HG03460 (cell line): ENCODE data around the gene RAPGEF2.
"Not testable (repeated sequence)": the region's sequence is repeated elsewhere in the genome, so short reads cannot be mapped to it uniquely, and the experiment has no call there.

Experiments
- ATAC-seq: cut with Tn5 transposase; IDR thresholded peaks from one replicate; pipeline ENCODE4 v1.9.1; 2021; ENCODE audit not compliant: unreplicated experiment

The RAPGEF2 gene

DNA sequence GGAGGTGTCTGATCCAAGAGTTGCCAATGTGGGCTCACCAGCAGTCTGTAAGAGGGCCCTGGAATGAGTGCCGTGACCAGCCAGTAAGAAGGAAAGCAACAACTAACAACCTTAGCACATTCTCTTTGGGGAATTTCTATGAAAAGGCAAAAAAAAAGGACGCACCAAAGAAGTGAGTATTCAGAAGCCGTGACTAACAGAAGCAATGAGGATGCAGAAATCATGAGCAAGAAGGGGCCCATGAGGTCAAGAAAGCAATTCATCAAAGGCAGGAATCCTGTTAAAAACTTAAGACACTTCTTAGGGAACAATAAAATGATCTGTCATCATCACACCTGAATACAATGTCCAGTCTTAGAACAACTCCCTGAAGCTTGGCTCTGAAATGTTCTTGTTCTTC is 260.5 kb downstream of the RAPGEF2 start:
- ATAC-seq, result no peak

DNA sequence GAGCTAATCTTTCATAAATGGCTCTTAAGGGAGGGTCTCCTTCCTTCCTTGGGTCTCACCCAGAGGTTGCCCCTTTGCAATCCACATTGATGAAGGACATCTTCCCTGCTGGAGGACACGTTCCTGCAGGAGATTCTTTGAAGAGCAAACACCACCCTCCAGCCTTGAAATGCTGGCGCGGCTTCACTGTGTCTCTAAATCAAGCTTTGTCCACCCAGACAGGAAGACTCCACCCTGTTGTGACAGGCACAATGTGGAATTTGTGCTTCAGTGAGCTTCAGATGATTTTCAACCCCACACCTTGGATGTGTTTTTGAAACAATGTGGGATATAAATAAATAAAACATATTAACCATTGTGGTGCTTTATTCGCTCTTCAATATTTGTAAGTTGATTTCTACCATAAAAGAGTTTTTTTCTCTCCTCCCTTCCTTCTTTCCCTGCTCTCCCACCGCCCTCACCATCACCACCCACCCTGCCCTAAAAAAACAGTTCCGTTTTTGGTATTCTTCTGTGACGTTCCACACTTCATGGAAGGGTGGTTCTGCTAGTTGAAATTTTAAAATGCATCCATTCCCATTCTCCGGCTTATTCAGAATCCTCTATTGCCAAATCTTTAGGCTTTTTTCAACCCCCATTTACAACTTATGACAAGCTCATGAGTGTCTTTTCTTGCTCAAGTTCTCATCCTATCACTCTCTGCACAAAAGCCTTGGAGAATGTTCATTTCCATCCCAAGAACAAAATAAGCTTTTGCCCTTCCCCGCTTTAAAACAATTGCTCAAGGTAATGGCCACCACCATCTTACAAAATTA is 264.3 kb downstream of the RAPGEF2 start:
- no peak for ATAC-seq

DNA sequence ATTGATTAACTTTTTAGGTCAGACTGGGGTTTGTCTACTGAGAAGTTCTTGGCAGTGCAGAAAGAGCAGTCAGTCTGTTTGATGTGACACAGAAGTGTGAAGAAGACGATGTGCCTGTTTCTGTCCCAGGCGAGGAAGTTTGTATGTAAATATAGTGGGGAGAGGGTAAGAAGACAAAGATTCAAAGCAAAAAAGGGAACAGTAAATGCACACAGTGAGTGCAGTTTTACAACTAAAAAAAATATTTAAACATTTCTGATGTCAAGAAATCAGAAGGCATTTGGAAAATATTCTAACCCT is 264.9 kb downstream of the RAPGEF2 start:
- peak; percentile 53 for ATAC-seq

DNA sequence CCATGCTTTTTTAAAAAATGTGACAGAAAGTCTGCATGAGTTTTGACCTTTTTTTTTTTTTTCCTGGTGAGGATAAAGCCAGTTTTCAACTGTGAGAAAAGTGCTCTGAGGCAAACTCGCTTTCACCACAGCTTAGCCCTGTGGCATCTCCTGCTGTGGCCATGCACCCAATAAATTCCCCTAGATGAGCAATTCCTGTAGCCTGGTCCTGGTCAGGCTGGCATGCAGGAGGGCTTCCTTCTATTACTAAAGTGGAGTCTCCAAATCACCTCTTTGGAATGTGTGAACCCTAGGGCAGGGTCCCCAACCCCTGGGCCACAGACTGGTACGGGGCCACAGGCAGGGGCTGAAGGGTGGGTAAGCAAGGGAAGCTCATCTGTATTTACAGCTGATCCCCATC is 265.4 kb downstream of the RAPGEF2 start:
- no peak for ATAC-seq

DNA sequence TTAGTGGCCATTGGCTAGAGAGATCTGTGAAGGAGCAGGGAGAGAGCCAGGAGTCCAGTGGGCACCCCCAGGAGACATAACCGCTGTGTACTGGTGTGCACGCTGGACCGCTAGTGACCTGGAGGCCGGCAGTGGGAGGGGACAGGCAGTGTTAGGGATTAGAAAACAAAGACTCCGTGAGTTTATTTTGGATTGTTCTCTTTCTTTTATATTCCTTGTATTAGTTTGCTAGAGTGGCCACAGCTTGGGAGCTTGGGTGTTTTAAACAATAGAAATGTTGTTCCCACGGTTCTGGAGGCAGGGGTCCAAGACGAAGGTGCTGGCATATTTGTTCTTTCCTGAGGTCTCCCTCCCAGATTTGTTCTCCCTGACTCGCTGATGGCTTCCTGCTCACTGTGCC is 266.4 kb downstream of the RAPGEF2 start:
- no peak for ATAC-seq

DNA sequence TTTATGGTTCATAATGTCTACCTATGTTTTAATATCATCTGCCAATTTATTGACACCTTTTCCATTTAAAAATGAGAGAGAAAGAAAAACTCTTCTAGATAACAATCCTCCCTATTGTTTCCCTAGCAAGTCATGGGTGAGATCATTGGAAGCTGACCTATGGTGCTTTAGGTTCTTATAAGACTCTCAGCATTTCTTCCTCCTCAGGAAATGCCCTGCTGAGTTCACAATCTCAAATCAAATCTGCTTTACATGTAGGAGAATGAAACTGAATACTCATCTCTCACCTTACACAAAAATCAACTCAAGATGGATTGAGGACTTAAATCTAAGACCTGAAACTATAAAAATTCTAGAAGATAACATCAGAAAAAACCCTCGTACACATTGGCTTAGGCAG is 267.4 kb downstream of the RAPGEF2 start:
- no peak for ATAC-seq

DNA sequence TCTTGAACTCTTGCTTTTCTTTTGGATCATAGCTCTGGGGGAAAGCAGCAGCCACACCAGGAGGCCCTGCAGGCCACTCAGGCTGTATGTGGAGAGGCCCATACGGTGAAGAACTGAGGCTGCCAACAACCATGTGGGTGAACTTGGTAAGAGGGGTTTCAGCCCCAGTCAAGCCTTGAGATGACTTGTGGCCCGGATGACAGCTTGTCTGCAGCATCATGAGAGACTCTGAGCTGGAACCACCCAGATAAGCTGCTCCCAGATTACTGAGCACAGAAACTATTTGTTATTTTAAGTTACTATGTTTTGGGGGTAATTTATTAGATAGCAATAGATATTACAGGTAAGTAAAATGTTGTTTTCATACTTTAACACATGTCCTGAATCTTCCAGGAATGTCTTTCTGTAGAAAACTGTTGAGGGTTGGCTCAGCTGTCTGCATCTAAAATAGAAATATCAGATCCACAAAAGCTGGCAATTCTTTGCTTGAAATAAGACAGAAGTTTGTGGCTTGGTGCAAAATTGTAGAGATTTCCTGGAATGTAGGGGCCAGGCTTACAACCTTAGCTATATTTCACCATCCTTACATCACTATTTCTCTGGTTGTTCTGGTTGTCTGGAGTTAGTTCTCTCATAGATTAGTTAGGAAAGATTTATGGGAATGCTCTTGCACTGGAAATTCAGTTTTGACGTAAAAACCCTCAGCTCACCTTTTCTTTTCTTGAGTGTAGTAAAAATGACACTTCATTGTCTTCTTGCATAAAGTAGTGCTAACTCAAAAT is 272.1 kb downstream of the RAPGEF2 start:
- no peak for ATAC-seq

DNA sequence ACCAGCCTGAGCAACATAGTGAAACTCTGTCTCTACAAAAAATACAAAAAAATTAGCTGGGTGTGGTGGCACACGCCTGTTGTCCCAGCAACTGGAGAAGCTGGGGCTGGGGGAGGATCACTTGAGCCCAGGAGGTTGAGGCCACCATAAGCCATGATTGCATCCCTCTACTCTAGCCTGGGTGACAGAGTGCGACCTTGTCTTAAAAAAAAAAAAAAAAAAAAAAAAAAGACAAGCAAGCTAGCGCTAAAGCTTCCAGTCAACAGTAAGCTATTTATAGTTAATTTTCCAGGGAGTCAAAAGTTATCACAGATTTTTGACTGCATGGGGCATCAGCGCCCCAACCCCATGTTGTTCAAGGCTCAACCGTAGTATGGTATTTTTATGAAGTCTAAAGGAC is 273.4 kb downstream of the RAPGEF2 start:
- no peak for ATAC-seq

DNA sequence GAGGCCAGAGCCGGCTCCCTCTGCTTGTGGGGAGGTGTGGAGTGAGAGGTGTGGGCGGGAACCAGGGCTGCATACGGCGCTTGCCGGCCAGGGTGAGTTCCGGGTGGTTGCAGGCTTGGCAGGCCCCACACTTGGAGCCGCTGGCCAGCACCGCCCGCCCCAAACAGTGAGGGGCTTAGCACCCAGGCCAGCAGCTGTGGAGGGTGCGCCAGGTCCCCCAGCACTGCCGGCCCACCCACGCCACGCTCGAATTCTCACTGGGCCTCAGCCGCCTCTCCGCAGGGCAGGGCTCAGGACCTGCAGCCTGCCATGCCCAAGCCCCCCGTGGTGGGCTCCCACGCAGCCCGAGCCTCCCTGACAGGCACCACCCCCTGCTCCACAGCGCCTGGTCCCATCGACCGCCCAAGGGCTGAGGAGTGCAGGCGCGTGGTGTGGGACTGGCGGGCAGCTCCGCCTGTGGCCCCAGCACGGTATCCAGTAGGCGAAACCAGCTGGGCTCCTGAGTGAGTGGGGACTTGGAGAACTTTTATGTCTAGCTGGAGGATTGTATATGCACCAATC is 275.3 kb downstream of the RAPGEF2 start:
- no peak for ATAC-seq

DNA sequence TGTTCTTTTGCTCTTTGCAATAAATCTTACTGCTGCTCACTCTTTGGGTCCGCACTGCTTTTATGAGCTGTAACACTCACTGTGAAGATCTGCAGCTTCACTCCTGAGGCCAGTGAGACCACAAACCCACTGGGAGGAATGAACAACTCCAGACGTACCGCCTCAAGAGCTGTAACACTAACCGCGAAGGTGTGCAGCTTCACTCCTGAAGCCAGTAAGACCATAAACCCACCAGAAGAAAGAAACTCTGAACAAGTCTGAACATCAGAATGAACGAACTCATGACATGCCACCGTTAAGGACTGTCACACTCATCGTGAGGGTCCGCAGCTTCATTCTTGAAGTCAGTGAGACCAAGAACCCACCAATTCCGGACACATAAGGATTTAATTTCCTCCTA is 276.2 kb downstream of the RAPGEF2 start:
- not testable (repeated sequence) for ATAC-seq

DNA sequence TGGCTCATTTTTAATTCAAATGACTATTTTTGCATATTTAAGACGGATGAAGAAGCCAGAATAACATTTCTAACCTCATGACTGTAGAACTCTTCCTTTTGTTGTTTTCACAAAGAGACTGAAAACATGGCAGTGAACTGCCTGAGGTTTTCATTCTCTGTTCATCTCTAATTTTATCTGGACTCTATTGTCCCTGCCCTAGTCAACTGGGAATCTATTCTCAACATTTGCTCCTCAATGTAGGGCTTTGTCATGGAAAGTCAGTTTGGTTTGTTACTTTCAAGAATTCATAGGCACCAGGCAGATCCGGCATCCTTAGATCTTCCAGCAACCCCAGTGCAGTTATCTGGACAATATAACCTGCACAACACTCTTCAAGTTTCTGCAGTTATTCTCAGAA is 277.0 kb downstream of the RAPGEF2 start:
- ATAC-seq, result no peak

DNA sequence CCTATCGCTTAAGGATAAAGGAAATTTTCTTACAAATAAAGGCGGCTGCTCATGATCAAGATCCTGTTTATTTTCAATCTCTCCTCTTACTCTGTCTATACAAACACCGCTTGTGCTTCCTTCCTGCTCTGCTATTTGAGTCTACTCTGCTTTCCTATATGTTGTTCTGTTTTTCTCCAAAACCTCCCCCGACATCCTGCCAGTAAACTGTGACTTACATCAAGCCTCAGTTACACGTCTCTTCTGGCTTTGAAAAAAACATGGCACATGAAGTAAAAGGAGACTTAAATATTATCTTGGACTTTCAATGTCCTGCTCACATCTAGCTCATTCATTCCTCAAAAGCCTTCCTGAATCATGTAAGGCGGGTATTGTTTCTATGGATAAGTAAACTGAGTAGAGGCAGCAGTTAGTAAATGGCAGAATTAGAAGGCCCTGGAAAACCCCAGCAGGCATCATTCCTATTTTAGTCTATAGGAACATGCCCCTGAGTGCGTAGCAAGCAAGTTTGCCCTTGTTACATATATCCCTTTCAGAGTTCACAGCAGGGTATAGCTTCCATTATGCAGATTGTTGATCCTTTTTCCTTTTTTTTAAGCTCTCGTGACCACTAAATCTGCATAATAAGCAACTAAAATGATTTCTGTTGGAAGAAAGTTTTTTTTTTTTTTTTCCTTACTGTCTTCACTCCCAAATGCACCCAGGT is 280.1 kb downstream of the RAPGEF2 start:
- ATAC-seq, result no peak

DNA sequence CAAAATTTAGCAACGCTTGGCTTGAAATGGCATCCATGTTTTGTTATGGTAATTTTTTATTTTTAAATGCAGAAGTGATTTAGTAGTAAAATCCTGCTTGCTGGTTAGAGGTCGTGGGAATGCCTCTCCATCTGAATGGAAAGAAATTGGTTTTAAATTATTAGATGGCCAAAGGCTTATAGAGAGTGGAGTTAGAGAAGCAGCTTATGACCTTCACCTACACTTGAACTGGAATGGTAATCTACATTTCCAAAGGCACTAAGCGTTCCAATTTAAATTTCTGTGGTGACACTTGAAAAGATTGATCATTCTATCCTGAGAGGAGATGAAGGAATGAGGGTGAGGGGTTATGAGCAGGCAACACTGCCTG is 280.7 kb downstream of the RAPGEF2 start:
- no peak for ATAC-seq

DNA sequence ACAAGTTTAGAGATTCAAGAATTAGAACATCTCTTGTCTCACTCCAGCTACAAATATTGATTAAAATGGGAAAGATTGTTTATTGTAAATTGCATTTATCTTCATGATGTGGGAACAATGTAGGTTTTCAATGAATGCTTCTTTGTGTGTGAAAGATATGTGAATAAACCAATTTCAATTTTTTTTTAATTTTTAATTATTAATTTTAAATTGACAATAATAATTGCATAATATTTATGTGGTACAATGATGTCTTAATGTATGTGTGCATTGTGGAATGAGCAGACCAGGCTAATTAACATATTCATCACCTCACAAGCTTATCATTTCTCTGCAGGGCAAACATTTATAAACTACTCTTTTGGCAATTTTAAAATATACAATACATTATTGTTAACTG is 281.1 kb downstream of the RAPGEF2 start:
- ATAC-seq, result no peak

DNA sequence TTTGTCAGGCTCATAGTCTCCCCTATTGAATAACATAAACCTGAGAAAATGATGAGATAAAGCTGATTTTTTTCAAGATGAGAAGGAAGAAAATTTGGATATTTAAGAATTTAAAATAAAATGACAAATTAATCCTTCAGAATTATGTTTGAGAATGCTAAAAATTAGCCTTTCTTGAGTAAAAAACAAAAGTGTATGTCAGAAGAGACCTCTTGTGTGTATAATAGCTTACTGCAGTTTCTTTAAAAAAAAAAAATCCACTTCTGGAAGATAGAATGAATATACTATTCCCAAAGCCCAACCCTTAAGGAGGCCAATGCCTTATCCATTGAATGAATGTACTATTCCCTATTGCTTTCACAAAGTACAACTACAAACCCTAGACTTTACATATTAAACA is 281.8 kb downstream of the RAPGEF2 start:
- no peak for ATAC-seq

DNA sequence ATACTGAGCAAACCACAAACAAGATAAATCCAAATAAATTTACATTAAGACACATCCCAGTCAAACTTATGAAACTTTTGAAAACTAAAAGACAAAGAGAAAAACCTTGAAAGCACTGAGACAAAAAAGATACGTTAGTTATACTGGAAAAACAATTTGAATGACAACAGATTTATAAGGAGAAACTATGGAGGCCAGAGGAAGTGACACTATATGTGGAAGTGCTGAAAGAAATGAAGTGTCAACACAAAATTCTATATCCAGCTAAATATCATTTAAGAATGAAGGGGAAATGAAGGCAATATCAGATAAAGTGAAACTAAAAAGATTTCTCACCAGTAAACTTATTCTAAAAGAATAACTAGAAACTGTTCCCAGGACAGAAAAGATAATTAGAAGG is 283.7 kb downstream of the RAPGEF2 start:
- no peak for ATAC-seq

DNA sequence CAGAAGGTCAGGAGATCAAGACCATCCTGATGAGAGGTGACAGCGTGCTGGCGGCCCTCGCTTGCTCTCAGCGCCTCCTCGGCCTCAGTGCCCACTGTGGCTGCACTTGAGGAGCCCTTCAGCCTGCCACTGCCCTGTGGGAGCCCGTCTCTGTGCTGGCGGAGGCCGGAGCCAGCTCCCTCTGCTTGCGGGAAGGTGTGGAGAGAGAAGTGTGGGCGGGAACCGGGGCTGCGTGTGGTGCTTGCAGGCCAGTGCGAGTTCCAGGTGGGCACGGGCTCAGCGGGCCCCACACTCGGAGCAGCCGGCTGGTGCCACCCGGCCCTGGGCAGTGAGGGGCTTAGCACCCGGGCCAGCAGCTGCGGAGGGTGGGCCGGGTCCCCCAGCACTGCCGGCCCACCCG is 286.9 kb downstream of the RAPGEF2 start:
- ATAC-seq, result no peak

DNA sequence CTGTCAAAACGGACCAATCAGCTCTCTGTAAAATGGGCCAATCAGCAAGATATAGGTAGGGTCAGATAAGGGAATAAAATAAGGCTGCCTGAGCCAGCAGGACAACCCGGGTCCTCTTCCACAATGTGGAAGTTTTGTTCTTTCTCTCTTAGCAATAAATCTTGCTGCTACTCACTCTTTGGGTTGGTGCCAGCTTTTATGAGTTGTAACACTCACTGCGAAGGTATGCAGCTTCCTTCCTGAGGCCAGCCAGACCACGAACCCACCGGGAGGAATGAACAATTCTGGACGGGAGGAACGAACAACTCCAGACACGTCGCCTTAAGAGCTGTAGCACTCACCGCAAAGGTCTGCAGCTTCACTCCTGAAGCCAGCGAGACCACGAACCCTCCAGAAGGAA is 287.8 kb downstream of the RAPGEF2 start:
- ATAC-seq, result no peak

DNA sequence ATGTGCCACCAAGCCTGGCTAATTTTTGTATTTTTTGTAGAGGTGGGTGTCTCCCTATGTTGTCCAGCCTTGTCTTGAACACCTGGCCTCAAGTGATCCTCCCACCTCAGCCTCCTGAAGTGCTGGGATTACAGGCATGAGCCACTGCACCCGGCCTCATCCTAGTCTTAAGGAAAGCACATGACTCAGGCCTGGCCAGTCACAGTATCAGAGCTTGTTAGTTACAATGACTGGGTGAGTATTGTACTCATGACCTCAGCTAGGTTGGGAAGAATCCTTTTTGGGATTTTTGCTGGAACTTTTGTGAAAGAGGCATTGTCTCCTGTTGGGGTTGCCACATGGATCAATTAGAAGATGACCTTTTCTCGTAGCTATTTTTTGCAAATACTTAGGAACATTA is 292.8 kb downstream of the RAPGEF2 start:
- ATAC-seq, result no peak

DNA sequence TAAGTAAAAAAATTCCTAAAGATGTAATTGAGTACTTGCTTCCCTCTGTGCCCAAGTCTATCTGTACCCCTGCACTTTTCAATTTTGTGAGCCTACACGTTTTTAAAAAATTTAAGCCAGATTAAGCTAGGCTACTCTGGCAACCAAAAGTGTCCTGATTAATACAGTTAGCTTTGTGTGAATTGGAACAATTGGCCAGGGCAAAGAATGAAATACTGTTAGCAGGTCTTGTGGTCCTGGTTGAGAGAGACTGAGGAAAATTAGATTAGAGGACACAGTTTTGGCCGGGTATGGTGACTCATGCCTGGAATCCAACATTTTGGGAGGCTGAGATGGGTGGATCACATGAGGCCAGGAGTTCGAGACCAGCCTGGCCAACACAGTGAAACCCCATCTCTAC is 293.3 kb downstream of the RAPGEF2 start:
- no peak for ATAC-seq

DNA sequence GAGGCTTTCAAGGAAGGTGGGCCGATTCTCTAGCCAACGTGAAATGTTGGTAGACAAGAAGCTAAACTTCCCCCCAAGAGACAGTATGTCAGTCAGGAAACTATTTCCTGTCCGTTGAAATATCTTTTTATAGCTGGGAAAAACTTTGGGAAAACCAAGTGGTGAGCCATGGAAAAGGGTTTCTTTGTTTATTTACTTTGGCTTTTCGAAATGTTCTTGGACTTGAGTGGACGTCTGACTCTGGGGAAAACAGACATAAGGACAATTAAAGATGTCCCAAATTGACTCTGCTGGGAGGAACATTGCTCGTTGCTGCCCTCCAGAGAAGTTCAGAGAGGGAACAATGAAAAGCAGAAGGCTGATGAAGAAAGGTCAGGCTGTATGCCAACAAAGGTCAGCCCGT is 295.4 kb downstream of the RAPGEF2 start:
- ATAC-seq, result no peak
